Cardiac muscle cell (in vitro differentiated cells and primary cell): ENCODE data around the gene MSANTD4. TPM values are rescaled to one million over a fixed set of nuclear protein-coding genes. Genes with fewer than 3 reads are reported as not detected.
"Not testable (repeated sequence)": the region's sequence is repeated elsewhere in the genome, so short reads cannot be mapped to it uniquely, and the experiment has no call there.

Source experiments
- DNase-seq, 2 donors: peaks; one replicate each; pipeline versions ENCODE4 v3.0.0 to v3.0.0-alpha.2; 2010 to 2017; ENCODE audit warnings: low read depth in 1 of 2, low spot score in 1 of 2
- H3K27ac ChIP-seq: fragments of 200-600 bp; sonication (generic); 2 replicates; pipeline ENCODE4 v1.5.1; 2016
- H3K27me3 ChIP-seq: fragments of 200-600 bp; sonication (generic); 2 replicates; pipeline ENCODE4 v1.6.0; 2016; ENCODE audit warnings: control low read depth
- H3K36me3 ChIP-seq: fragments of 200-600 bp; sonication (generic); 2 replicates; pipeline ENCODE4 v1.5.1; 2016; ENCODE audit warnings: control low read depth
- H3K4me1 ChIP-seq: fragments of 200-600 bp; sonication (generic); 2 replicates; pipeline ENCODE4 v1.8.1; 2017; ENCODE audit warnings: low read depth, mild to moderate bottlenecking, mixed run types
- H3K4me3 ChIP-seq: fragments of 200-600 bp; sonication (generic); 2 replicates; pipeline ENCODE4 v1.5.1; 2016; ENCODE audit warnings: mild to moderate bottlenecking
- H3K9me3 ChIP-seq: fragments of 200-600 bp; sonication (generic); 2 replicates; pipeline ENCODE4 v1.5.1; 2017; ENCODE audit warnings: low read depth, mild to moderate bottlenecking, control low read depth
- polyA plus RNA-seq: library from polyadenylated mRNA; unstranded; fragments of >200 nt; fragmentation: Nextera tagmentation; extraction: Ambion mirVana; gene quantifications from 2 replicates; pipeline ENCODE4 v1.2.1, GENCODE V29; 2016
- total RNA-seq: library from RNA; depleted of rRNA; stranded (reverse); fragments of >200 nt; gene quantifications from 2 replicates; pipeline ENCODE4 v1.2.3, GENCODE V29; 2016
- TF ChIP-seq, protein P1 (sequence below): IDR thresholded peaks from 2 replicates; pipeline ENCODE4 v1.5.1; 2012; ENCODE audit warnings: low read depth, mild to moderate bottlenecking, low read length

Gene MSANTD4
- total and polyA plus RNA-seq, 2 experiments from 2014 or later: 15.5 to 27.5 TPM

DNA sequence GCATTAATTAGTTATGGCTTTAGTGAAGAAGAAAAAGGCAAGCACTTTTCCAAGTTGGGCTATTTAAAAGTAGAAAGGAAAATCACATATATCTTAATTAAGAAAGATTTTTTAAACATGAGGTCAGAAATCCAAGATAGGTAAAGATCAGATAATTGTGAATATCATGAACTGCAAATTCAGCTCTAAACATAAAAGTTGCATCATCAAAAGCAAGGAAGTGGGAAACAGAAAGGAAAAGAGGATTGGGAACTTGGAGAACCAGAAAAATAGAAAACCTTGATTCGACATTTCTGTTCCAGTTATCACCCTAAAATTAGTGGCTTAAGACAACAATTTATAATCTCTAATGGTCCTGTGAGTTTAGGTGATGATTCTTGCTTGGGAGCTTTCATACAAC is 37.6 kb upstream of the MSANTD4 start:
- Histone ChIP-seq H3K36me3 (no peaks in the 10 kb centered on the region), H3K27me3 (no peaks in the 10 kb centered on the region), H3K4me3 (no peak overlapping the region), H3K9me3 (no peaks in the 10 kb centered on the region), H3K4me1 (no peaks in the 10 kb centered on the region), H3K27ac (no peak overlapping the region)
- no peak for DNase-seq
- TF ChIP-seq, protein P1, sequence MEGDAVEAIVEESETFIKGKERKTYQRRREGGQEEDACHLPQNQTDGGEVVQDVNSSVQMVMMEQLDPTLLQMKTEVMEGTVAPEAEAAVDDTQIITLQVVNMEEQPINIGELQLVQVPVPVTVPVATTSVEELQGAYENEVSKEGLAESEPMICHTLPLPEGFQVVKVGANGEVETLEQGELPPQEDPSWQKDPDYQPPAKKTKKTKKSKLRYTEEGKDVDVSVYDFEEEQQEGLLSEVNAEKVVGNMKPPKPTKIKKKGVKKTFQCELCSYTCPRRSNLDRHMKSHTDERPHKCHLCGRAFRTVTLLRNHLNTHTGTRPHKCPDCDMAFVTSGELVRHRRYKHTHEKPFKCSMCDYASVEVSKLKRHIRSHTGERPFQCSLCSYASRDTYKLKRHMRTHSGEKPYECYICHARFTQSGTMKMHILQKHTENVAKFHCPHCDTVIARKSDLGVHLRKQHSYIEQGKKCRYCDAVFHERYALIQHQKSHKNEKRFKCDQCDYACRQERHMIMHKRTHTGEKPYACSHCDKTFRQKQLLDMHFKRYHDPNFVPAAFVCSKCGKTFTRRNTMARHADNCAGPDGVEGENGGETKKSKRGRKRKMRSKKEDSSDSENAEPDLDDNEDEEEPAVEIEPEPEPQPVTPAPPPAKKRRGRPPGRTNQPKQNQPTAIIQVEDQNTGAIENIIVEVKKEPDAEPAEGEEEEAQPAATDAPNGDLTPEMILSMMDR: no peak

DNA sequence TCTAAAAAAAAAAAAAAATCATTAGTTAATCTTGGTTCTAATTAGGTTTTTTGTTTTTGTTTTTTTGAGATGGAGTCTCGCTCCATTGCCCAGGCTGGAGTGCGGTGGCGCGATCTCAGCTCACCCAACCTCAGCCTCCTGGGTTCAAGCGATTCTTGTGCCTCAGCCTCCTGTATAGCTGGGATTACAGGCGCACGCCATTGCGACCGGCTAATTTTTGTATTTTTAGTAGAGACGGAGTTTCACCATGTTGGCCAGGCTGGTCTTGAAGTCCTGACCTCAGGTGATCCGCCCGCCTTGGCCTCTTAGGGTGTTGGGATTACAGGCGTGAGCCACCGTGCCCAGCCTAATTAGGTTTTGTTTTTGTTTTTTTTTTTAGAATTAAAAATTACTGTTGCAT is 36.3 kb upstream of the MSANTD4 start:
- not testable (repeated sequence) for DNase-seq, H3K36me3 ChIP-seq, H3K4me1 ChIP-seq, H3K27ac ChIP-seq, H3K4me3 ChIP-seq, H3K27me3 ChIP-seq, H3K9me3 ChIP-seq

DNA sequence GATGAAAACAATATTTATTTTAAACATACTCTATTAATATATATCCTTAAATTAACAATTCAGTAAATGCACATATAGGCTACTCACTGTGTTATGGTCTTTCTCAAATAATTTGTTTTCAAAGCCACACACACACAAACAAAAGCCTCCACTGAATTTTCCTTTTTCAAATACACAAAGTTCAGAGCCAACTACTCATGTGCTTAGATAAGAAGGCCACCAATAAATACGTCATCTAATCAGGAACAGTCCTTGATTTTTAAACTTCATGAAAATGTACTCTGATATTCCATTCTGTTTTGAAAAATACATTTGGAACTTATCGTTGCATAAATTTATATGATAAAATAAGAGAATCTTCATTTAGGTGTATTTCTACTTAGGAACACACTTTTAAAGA is 29.1 kb upstream of the MSANTD4 start:
- H3K4me3 ChIP-seq: no peak overlapping the region
- no peaks in the 10 kb centered on the region for H3K36me3 ChIP-seq
- no peaks in the 10 kb centered on the region for H3K27me3 ChIP-seq
- no peaks in the 10 kb centered on the region for H3K9me3 ChIP-seq
- no peak overlapping the region for H3K27ac ChIP-seq
- TF ChIP-seq, protein P1: no peak
- DNase-seq: no peak
- H3K4me1 ChIP-seq: peaks cover 10% of the 10 kb centered on the region

DNA sequence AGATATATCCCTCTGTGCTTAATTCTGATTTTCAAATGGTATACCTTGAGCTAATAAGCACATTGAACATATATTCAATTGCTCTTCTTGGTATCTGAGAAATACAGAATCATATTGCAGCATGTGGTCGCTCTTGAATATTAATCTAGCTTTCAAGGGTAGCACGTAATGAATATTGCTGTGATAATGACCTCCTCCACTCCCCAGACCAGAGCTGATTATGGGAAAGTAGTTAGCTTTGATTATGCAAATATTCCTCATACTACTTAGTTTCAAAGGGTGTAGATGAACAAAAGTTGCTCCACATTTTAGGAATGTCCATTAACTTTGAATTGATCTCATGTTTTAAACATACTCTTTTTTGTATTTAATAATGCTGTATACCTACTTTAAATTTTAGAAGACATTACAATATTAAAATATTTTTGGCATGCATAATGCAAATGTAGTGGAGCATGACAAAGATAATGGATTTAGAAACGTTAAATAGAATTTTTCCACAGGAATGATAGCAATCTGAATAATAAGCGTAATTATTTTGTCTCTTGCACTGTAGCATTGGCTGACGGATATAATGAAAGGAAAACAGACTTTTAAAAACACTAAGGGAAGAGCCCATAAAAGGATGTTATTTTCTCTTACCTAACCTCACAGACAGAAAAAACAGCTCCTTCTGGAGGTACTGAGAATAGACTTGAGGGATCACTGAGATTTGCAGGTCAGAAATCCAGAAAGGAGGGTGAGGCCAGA is 27.9 kb upstream of the MSANTD4 start:
- no peak for DNase-seq
- H3K27ac ChIP-seq: no peak overlapping the region

DNA sequence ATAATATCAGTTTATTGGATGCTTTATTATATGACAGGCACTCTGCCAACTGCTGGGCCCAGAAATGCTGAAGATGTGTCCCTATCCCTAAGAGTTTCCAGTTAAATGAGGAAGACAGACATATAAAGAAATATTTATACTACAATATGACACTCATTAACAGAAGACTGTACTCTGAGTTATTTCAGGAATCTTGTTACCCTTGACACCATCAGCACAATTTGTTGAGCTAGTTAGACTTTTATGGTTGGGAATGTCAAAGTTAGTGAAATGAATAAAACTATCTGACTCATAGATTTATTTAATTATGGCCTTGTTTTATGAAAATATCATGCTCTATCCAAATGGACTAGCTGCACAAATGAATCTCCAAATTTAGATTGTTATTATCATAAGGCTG is 25.6 kb upstream of the MSANTD4 start:
- H3K27ac ChIP-seq: no peak overlapping the region
- TF ChIP-seq, protein P1: no peak
- no peaks in the 10 kb centered on the region for H3K36me3 ChIP-seq
- H3K4me1 ChIP-seq: peaks cover 10% of the 10 kb centered on the region
- H3K4me3 ChIP-seq: no peak overlapping the region
- no peak for DNase-seq
- no peaks in the 10 kb centered on the region for H3K9me3 ChIP-seq
- H3K27me3 ChIP-seq: no peaks in the 10 kb centered on the region

More for the DNA sequence above, 27.9 kb upstream of the MSANTD4 start:
- Histone ChIP-seq H3K27me3 (no peaks in the 10 kb centered on the region), H3K36me3 (no peaks in the 10 kb centered on the region), H3K4me3 (no peak overlapping the region), H3K4me1 (peaks cover 10% of the 10 kb centered on the region), H3K9me3 (no peaks in the 10 kb centered on the region)
- TF ChIP-seq, protein P1: no peak

DNA sequence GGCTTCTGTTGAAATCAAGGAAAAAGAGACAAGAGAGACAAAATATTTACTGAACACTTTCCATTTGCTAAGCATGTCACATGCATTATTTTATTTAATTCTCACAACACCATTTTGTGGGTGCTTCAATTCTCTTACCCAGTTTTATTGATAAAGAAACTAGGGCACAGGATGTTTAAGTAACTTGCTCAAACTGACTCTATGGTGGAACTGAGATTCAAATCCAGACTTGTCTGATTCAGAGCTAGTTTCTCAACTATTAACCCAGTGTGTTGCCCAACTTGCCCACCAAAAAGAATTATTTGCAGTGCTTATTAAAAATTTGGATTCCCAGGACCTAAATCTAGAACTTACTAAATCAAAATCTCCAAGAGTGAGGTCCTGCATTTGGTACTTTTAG is 21.5 kb upstream of the MSANTD4 start:
- Histone ChIP-seq H3K9me3 (no peaks in the 10 kb centered on the region), H3K4me1 (peaks cover 9% of the 10 kb centered on the region), H3K27me3 (no peaks in the 10 kb centered on the region), H3K36me3 (no peaks in the 10 kb centered on the region), H3K27ac (no peak overlapping the region), H3K4me3 (no peak overlapping the region)
- DNase-seq: no peak
- TF ChIP-seq, protein P1: no peak
